HG03097 (cell line): ENCODE data around the gene NKG7.
A peak's percentile ranks its signal among the peaks of the same experiment; 100 is the strongest.

ENCODE experiments used
- ATAC-seq: cut with Tn5 transposase; IDR thresholded peaks from one replicate; pipeline ENCODE4 v1.9.1; 2021; ENCODE audit not compliant: unreplicated experiment, low FRiP score

The NKG7 gene

GRCh38 chr19:51338563-51339312, 33.7 kb downstream of the NKG7 start:
- peak; percentile 57 for ATAC-seq

DNA sequence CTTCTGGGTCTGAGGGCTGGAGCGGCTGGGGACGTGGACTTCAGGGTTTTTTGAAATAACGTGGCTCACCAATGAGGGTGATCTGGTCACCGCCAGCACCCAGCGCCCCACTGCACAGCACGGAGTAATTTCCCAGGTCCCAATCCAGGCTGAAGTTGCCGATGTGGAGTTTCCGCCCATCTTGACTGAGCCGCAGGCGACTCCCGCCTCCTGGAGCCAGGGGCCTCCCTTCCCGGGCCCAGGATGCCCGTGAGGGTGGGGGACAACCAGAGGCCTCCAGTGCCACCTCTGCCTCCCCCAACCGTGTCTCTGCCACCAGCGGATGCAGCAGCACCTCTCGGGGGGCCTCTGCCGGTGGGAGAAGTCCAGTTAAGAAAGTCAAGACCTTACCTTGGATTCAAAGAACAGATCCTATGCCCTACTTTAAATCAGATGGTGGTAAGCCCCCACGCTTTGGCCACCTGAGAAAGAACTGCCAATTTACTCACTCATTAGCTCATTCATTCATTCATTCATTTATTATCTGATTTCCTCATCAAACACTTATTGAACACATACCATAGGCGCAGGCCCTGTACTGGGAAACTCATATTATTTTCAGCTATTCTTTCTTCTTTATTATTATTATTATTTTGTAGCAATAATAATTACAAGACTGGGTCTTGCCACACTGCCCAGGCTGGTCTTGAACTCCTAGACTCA, 34.4 kb downstream of the NKG7 start:
- no peak for ATAC-seq

DNA sequence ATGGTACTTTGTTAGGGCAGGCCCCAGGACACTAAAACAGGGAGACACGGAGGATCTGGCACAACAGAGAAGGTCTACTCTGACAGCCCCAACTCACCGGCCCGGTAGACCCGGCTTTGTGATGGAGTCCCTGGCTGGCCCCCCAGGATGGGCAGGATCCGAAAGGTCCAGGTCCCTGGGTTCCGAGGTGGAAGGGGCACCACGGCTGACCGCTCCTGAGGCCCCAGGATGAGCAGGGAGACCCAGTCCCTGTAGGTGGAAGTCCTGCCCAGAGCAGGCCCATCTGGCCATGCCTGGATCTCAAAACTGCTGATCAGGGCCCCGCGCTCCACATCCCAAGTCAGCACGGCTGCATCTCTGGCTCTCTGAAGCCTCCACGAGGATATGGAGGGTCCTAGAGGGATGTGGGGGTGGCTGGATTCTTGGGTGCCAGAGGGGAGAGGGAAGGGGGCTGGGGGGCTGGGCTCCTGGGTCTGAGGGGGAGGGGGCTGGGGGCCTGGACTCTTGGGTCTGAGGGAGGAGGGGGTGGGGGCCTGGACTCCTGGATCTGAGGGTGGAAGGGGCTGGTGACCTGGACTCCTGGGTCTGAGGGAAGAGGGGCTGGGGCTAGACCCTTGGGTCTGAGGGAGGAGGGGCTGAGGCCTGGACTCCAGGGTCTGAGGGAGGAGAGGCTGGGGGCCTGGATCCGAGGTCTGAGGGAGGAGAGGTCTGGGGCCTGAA, 35.2 kb downstream of the NKG7 start:
- ATAC-seq, result no peak

- no peak for ATAC-seq
These were observed 38.5 kb downstream of the NKG7 start for GRCh38 chr19:51333836-51334460.

DNA sequence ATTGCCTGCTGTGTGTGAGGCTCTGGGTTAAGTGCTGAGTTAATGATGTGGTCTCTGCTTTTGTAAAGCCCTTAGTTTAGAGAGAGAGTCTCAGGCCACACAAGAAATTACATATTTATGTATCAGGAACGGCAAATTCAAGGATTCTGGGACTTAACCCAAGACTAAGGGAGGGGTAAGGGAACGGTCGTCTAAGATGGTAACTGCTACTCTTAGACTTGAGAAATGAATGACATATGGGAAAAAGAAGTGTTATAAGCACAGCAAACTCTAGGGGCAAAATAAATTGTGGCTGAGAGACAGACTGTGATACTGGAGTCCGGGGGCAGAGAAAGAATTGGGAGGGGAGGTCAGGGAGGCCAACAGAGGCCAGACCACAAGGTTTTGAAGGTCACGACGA, 40.7 kb downstream of the NKG7 start:
- no peak for ATAC-seq

- no peak for ATAC-seq
These were observed 41.3 kb downstream of the NKG7 start for GRCh38 chr19:51331193-51331592.

DNA sequence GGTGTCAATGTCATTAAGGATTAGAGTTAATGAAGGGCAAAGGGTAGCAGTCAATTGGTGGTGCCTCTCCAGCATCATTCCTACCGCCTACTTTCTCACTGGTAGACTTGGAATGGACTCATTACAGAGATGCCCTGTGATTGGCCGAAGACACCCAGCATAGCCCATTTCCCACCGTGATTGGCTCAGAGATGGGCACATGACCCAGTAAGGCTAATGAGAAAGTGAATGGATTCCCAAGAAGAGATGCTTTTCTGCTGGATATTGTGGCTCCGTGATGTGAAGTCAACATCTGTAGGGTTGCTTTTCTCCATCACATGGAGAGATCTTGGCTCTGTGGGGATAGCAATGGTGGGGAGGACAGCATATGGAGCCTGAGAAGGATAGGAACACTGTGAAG, 42.1 kb downstream of the NKG7 start:
- ATAC-seq, result no peak

DNA sequence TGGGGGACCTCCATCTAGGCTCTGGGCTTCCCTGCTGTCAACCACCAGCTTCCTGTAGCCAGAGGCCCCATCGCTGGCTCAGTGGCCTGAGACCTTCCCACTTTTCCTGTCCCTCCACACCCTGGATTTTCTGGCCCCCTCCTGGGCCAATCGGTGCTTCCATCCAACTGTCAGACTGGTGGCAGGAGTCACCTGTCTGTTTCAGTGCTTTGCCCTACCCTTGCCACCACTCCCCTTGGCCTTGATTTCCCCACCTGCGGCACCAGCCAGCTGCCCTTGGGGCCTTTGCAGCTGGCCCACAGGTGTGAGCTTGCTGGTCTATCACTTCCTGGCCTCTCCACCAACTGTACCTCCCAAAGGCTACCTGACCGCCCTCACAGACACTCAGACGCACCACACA, 43.0 kb downstream of the NKG7 start:
- ATAC-seq, result no peak

DNA sequence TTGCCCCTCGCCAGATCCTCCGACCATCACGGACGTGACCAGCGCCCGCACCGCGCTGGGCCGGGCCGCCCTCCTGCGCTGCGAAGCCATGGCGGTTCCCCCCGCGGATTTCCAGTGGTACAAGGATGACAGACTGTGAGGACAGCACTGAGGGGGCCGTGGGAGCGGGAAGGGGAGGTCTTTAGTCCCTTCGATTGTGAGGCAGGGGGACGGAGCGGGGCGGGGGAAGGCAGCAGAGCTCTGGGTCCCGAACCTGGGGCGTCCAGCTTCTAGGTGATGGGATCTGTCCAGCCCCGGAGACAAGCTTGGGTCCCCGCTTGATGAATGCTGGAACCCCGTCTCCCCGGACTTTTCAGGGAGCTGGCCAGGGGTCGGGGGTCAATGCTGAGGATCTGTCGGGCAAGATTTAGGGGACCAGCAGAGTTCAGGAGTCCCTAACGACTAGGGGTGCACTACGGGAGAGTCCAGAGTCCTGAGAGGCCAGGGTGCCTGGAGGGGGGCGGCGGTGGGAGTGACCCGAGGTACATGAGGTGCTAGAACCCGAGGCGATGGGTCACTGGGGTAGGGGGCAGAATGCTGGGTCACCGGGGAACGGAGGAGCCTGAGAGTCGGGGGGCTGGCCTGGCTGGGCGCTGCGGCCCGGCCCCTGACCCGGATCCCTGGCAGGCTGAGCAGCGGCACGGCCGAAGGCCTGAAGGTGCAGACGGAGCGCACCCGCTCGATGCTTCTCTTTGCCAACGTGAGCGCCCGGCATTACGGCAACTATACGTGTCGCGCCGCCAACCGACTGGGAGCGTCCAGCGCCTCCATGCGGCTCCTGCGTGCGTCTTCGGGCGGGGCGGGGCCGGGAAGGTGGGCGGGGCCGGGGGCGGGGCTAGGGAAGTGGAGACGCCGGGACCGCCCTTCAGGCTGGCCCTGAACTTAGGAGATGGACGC, 45.1 kb downstream of the NKG7 start:
- ATAC-seq, result no peak

DNA sequence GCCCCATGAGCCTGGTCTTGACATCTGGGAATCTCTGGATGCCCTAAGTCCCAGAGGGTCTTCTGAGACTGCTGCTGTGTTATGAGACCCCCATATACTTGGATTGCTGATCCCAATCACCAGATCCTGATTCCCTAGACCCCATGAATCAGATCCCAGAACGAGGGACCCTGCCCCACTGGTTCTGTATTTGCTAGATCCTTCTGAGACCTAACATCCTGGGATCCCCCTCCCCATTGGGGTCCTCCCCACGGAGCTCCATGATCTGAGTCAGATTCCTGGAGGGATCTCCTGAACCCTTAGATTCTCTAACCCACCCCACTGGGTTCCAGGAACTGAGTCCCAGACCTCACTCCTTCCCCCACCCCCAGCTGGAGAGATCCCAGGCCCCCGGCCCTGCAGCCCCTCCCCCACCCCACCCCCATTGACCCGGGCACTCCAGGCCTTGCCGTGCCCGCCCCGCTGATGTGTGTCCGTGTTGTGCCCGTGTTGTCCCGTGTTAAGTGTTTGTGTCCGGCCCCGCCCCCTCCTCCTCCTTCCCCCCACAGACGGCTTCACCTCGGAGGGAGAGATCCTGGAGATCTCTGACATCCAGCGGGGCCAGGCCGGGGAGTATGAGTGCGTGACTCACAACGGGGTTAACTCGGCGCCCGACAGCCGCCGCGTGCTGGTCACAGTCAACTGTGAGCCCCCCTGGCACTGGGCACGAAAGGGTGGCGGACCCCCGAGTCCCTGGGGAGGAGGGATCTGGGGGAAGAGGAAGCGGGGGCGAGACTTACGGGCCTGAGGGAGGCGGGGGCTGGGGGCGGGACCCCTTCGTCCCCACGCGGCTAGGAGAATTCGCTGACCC, 46.0 kb downstream of the NKG7 start:
- no peak for ATAC-seq

DNA sequence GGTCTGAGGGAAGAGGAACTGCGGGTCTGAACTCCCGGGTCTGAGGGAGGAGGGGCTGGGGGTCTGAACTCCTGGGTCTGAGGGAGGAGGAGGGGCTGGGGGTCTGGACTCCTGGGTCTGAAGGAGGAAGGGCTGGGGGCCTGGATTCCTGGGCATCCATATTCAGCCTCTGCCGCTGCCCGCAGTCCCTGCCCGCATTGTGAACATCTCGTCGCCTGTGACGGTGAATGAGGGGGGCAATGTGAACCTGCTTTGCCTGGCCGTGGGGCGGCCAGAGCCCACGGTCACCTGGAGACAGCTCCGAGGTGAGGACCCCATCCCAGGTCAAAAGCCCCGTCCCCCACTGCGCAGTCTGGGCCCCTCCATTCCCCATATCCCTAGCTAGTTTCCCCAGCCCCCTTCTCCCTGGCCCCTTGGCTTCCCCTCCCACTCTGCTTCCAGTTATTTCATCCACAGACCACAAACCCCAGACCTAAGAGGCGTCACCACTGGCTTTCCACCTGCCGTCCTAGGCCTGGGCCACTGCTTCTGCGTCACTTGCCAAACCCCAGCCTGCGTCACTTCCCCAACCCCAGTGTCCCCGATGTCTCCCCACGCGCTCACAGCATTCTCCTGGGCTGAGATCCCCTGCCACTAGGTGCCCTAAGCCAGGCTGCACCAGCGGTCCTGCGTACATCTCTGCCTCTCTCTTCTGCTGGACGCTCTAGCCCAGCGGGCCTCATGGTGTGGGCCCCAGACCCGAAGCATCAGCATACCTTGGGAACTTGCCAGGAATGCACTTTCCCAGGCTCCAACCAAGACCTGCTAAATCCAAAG, 47.1 kb downstream of the NKG7 start:
- no peak for ATAC-seq

DNA sequence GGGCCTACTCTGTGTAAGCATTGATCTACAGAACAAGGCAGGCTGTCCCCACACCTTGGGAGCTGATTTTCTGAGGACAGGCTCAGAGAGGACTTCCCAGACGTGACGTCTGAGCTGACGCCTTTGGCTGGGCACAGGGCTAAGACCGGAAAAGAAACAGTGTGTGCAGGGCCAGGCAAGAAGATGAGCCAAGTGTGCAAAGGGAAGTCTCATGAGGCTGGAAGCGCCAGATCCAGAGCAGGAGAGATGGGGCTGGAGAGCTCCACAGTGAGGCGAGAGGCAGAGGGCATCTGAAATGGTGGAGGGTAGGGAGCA, 48.3 kb downstream of the NKG7 start:
- no peak for ATAC-seq

GRCh38 chr19:51323481-51324166, 48.8 kb downstream of the NKG7 start:
- no peak for ATAC-seq

DNA sequence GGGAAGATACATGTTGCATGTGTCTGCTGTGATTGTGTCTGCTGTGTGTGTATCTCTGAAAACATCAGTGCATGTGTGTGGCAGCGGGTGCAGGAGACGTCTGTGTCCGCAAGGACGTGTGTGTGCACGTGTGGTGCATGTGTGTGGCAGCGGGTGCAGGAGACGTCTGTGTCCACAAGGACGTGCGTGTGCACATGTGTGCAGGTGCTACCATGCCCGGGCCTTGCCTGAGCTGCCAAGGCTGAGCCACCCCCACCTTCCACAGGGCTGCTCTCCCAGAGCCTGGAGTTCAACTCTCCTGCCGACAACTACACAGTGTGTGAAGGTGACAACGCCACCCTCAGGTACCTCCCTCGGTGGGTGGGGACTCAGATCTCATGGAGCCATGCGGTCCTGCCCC, 50.7 kb downstream of the NKG7 start:
- ATAC-seq, result no peak
